ENCODE results near the gene HNRNPAB. TPM values are rescaled to one million over a fixed set of nuclear protein-coding genes. Genes with fewer than 3 reads are reported as not detected.
"Not testable (repeated sequence)": the region's sequence is repeated elsewhere in the genome, so short reads cannot be mapped to it uniquely, and the experiment has no call there.

HNRNPAB gene
- total RNA-seq, 2 experiments from 2014 or later: 258 to 336 TPM

- CTCF ChIA-PET: interaction anchor here (0.5 kb wide), 1 partner anchor 48 kb away, joined by 3 read pairs; no protein-coding TSS in a partner anchor
- intact Hi-C loops (cut with DNase I, micrococcal nuclease): no loop called here
- POLR2A ChIA-PET: interaction anchor here (1.2 kb wide), 1 partner anchor 11 kb away, joined by 4 read pairs; no protein-coding TSS in a partner anchor
- no peak for ATAC-seq
- Mint-ChIP-seq H3K27me3 (peaks cover 12% of the 10 kb centered on the region), H3K9me3 (ENCODE audit: low read depth) (no peaks in the 10 kb centered on the region), H3K4me3 (no peak overlapping the region), H3K36me3 (ENCODE audit: low read depth) (no peaks in the 10 kb centered on the region), H3K4me1 (peaks cover 3% of the 10 kb centered on the region), H3K27ac (no peak overlapping the region)
- DNase-seq: no peak
Observed at GRCh38 chr5:178196986-178197385, 7.3 kb upstream of the HNRNPAB start.

- CTCF ChIA-PET; H3K4me3 Mint-ChIP-seq; H3K9me3 Mint-ChIP-seq (ENCODE audit: low read depth); POLR2A ChIA-PET; intact Hi-C loops (cut with DNase I, micrococcal nuclease); H3K27ac Mint-ChIP-seq; H3K4me1 Mint-ChIP-seq; DNase-seq; ATAC-seq; H3K27me3 Mint-ChIP-seq; H3K36me3 Mint-ChIP-seq (ENCODE audit: low read depth): not testable (repeated sequence)
Observed at GRCh38 chr5:178198151-178198550, 6.2 kb upstream of the HNRNPAB start.

- H3K27me3 Mint-ChIP-seq: peaks cover 4% of the 10 kb centered on the region
- H3K27ac Mint-ChIP-seq: no peak overlapping the region
- no peak for DNase-seq
- intact Hi-C loops (cut with DNase I, micrococcal nuclease): no loop called here
- POLR2A ChIA-PET: no interaction called here
- H3K9me3 Mint-ChIP-seq (ENCODE audit: low read depth): no peaks in the 10 kb centered on the region
- ATAC-seq: no peak
- no peaks in the 10 kb centered on the region for H3K36me3 Mint-ChIP-seq (ENCODE audit: low read depth)
- H3K4me1 Mint-ChIP-seq: no peaks in the 10 kb centered on the region
- CTCF ChIA-PET: no interaction called here
- no peak overlapping the region for H3K4me3 Mint-ChIP-seq
Observed at GRCh38 chr5:178198706-178199105, 5.6 kb upstream of the HNRNPAB start.

- Mint-ChIP-seq H3K36me3 (ENCODE audit: low read depth) (peaks cover 3% of the 10 kb centered on the region), H3K4me3 (no peak overlapping the region), H3K9me3 (ENCODE audit: low read depth) (no peaks in the 10 kb centered on the region), H3K27ac (no peak overlapping the region), H3K4me1 (peaks cover 2% of the 10 kb centered on the region), H3K27me3 (peaks cover under 1% of the 10 kb centered on the region)
- ChIA-PET CTCF (no interaction called here), POLR2A (no interaction called here)
- DNase-seq (no peak), ATAC-seq (no peak)
- intact Hi-C loops (cut with DNase I, micrococcal nuclease): loop anchor here in 1 of 2 experiments (5.0 to 10.0 kb wide), 3 partner anchors 605 to 1193 kb away; partner anchors contain the start of genes PRELID1, RAB24, TMED9 and UIMC1
Observed at GRCh38 chr5:178199581-178200434, 4.5 kb upstream of the HNRNPAB start.

- intact Hi-C loops (cut with DNase I, micrococcal nuclease): loop anchor here in 1 of 2 experiments (5.0 to 10.0 kb wide), 3 partner anchors 607 to 1194 kb away; partner anchors contain the start of genes PRELID1, RAB24, TMED9 and UIMC1
- H3K27ac Mint-ChIP-seq: no peak overlapping the region
- DNase-seq (no peak), ATAC-seq (no peak)
- H3K4me1 Mint-ChIP-seq: peaks cover 10% of the 10 kb centered on the region
- peak overlapping the region; percentile 6 for H3K4me3 Mint-ChIP-seq
- no peaks in the 10 kb centered on the region for H3K27me3 Mint-ChIP-seq
- H3K9me3 Mint-ChIP-seq (ENCODE audit: low read depth): no peaks in the 10 kb centered on the region
- H3K36me3 Mint-ChIP-seq (ENCODE audit: low read depth): peaks cover 14% of the 10 kb centered on the region
- ChIA-PET CTCF (interaction anchor here (0.6 to 1.0 kb wide), 3 partner anchors 24 to 47 kb away, joined by 3 to 4 read pairs (median 3); no protein-coding TSS in a partner anchor), POLR2A (no interaction called here)
Observed at GRCh38 chr5:178201221-178201926, 3.0 kb upstream of the HNRNPAB start.

GRCh38 chr5:178201927-178202235 lies 2.5 kb upstream of the HNRNPAB start:
- DNase-seq (no peak), ATAC-seq (no peak)
- H3K4me3 Mint-ChIP-seq: peak overlapping the region; percentile 6
- intact Hi-C loops (cut with DNase I, micrococcal nuclease): loop anchor here in 1 of 2 experiments (5.0 to 10.0 kb wide), 3 partner anchors 607 to 1195 kb away; partner anchors contain the start of genes PRELID1, RAB24, TMED9 and UIMC1
- H3K27ac Mint-ChIP-seq: no peak overlapping the region
- peaks cover 15% of the 10 kb centered on the region for H3K4me1 Mint-ChIP-seq
- H3K27me3 Mint-ChIP-seq: no peaks in the 10 kb centered on the region
- POLR2A ChIA-PET: no interaction called here
- H3K36me3 Mint-ChIP-seq (ENCODE audit: low read depth): peaks cover 19% of the 10 kb centered on the region
- H3K9me3 Mint-ChIP-seq (ENCODE audit: low read depth): no peaks in the 10 kb centered on the region
- CTCF ChIA-PET: interaction anchor here (0.6 to 1.0 kb wide), 3 partner anchors 23 to 47 kb away, joined by 3 to 4 read pairs (median 3); no protein-coding TSS in a partner anchor

GRCh38 chr5:178202541-178202940 lies 1.8 kb upstream of the HNRNPAB start:
- DNase-seq (no peak), ATAC-seq (no peak)
- Mint-ChIP-seq H3K9me3 (ENCODE audit: low read depth) (no peaks in the 10 kb centered on the region), H3K36me3 (ENCODE audit: low read depth) (peaks cover 26% of the 10 kb centered on the region), H3K4me1 (peaks cover 22% of the 10 kb centered on the region), H3K4me3 (peak overlapping the region; percentile 62), H3K27me3 (no peaks in the 10 kb centered on the region), H3K27ac (no peak overlapping the region)
- ChIA-PET CTCF (interaction anchor here (0.6 to 0.7 kb wide), 2 partner anchors 48 to 398 kb away, joined by 3 read pairs; no protein-coding TSS in a partner anchor), POLR2A (interaction anchor here (0.5 kb wide), 1 partner anchor 763 kb away, joined by 3 read pairs; no protein-coding TSS in a partner anchor)
- intact Hi-C loops (cut with DNase I, micrococcal nuclease): loop anchor here in 1 of 2 experiments (5.0 to 10.0 kb wide), 3 partner anchors 608 to 1195 kb away; partner anchors contain the start of genes PRELID1, RAB24, TMED9 and UIMC1

GRCh38 chr5:178203670-178204181 lies 607 bp upstream of the HNRNPAB start:
- no peaks in the 10 kb centered on the region for H3K27me3 Mint-ChIP-seq
- peak; percentile 18 for ATAC-seq
- CTCF ChIA-PET: interaction anchor here (0.7 to 1.0 kb wide), 2 partner anchors 129 to 421 kb away, joined by 3 read pairs; no protein-coding TSS in a partner anchor

GRCh38 chr5:178204935-178205748 lies 809 bp downstream of the HNRNPAB start:
- Mint-ChIP-seq H3K27me3 (no peaks in the 10 kb centered on the region), H3K4me1 (peaks cover 34% of the 10 kb centered on the region), H3K27ac (peak overlapping the region; percentile 91), H3K36me3 (ENCODE audit: low read depth) (peaks cover 52% of the 10 kb centered on the region), H3K4me3 (peak overlapping the region; percentile 82), H3K9me3 (ENCODE audit: low read depth) (no peaks in the 10 kb centered on the region)
- ATAC-seq (peak; percentile 55), DNase-seq (peak; percentile 88)
- POLR2A ChIA-PET: interaction anchor here (0.6 to 1.5 kb wide), 10 partner anchors 8 to 1683 kb away, joined by 3 to 15 read pairs (median 4); partner anchors contain the start of genes NHP2 and PHYKPL
- intact Hi-C loops (cut with DNase I, micrococcal nuclease): loop anchor here in 1 of 2 experiments (1.0 to 10.0 kb wide), 11 partner anchors 27 to 1417 kb away; partner anchors contain the start of genes CLK4, HNRNPH1, N4BP3 and NHP2
- CTCF ChIA-PET: interaction anchor here (1.0 kb wide), 1 partner anchor 30 kb away, joined by 3 read pairs; no protein-coding TSS in a partner anchor

More at GRCh38 chr5:178203670-178204181, 607 bp upstream of the HNRNPAB start:
- Mint-ChIP-seq H3K9me3 (ENCODE audit: low read depth) (no peaks in the 10 kb centered on the region), H3K4me3 (peak overlapping the region; percentile 82), H3K36me3 (ENCODE audit: low read depth) (peaks cover 38% of the 10 kb centered on the region), H3K4me1 (peaks cover 30% of the 10 kb centered on the region), H3K27ac (peak overlapping the region; percentile 97)
- POLR2A ChIA-PET: interaction anchor here (0.6 to 1.5 kb wide), 11 partner anchors 9 to 1357 kb away, joined by 3 to 15 read pairs (median 4); partner anchors contain the start of genes NHP2 and PHYKPL
- intact Hi-C loops (cut with DNase I, micrococcal nuclease): loop anchor here in 1 of 2 experiments (1.0 to 10.0 kb wide), 8 partner anchors 29 to 1196 kb away; partner anchors contain the start of genes CLK4, N4BP3, NHP2 and PHYKPL
- peak; percentile 52 for DNase-seq

GRCh38 chr5:178205749-178206047 lies 1.4 kb downstream of the HNRNPAB start:
- peaks cover 34% of the 10 kb centered on the region for H3K4me1 Mint-ChIP-seq
- intact Hi-C loops (cut with DNase I, micrococcal nuclease): loop anchor here in 1 of 2 experiments (1.0 to 10.0 kb wide), 5 partner anchors 75 to 1417 kb away; partner anchors contain the start of genes HNRNPH1, PRELID1, RAB24 and TMED9
- POLR2A ChIA-PET: interaction anchor here (0.5 kb wide), 1 partner anchor 1880 kb away, joined by 6 read pairs; no protein-coding TSS in a partner anchor
- DNase-seq (no peak), ATAC-seq (no peak)
- no peaks in the 10 kb centered on the region for H3K9me3 Mint-ChIP-seq (ENCODE audit: low read depth)
- CTCF ChIA-PET: interaction anchor here (1.0 to 1.8 kb wide), 2 partner anchors 11 to 29 kb away, joined by 3 to 9 read pairs; no protein-coding TSS in a partner anchor
- peak overlapping the region; percentile 82 for H3K4me3 Mint-ChIP-seq
- peak overlapping the region; percentile 91 for H3K27ac Mint-ChIP-seq
- H3K27me3 Mint-ChIP-seq: no peaks in the 10 kb centered on the region
- H3K36me3 Mint-ChIP-seq (ENCODE audit: low read depth): peaks cover 57% of the 10 kb centered on the region

All from activated CD4-positive, alpha-beta T cell treated with anti-CD3 and anti-CD28 coated beads for 36 hours (primary cell).